CD4-positive, alpha-beta T cell treated with Interleukin-21 for 1 hour (primary cell): ENCODE results near the gene CEACAM20.
"Not testable (repeated sequence)": the region's sequence is repeated elsewhere in the genome, so short reads cannot be mapped to it uniquely, and the experiment has no call there.

Source experiments
- DNase-seq: peaks from one replicate; pipeline ENCODE4 v3.0.0-alpha.2; 2020

The CEACAM20 gene

DNA sequence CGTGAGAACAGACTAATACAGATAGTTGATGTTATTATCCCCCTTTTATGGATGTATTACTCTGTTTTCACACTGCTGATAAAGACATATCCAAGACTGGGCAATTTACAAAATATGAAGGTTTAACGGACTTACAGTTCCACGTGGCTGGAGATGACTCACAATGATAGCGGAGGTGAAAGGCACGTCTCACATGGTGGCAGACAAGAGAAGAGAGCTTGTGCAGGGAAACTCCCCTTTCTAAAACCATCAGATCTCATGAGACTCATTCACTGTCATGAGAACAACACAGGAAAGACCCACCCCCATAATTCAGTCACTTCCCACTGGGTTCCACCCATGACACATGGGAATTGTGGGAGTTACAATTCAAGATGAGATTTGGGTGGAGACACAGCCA, 60.7 kb downstream of the CEACAM20 start:
- DNase-seq = not testable (repeated sequence)

DNA sequence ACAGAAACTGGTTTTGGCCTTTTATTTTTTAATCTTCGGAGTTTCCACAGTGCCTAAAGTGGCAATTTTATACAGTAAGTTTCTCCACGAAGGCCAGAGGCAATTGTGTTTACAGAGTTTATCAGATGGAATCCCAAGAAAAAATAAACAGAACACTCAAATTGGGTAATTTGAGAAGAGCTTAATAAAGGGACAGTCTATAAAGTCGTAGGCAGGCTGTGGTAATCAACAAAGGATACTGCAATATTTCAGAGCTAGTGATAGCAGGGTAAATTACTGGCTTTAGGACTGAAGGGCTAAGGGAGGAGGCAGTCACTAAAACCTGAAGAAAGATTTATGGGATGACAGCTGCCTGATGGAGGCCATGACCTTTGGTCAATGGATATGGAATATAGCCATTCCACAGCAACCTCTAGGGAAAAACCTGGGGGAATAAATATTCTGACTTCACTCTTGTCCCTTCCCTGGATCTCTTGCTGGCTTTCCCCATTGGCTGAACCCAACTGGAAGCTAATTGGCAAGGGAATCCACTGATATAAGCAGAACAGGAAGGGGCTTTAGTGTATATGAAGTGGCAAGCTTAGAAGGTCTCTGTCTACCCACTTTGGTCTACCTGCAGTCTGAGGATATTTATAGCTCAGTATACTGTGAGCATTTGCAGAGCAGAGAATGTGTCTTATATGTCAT, 66.7 kb downstream of the CEACAM20 start:
- not testable (repeated sequence) for DNase-seq
